Omental fat pad (tissue), 4 donors: Measurements from ENCODE around the gene PIGH. TPM values are rescaled to one million over a fixed set of nuclear protein-coding genes. Genes with fewer than 3 reads are reported as not detected.

Experiments
- ATAC-seq: fragments of 150-250 bp; one replicate; pipeline ENCODE4 v1.9.1; 2016; ENCODE audit warnings: mild to moderate bottlenecking, moderate library complexity; ENCODE audit not compliant: low FRiP score
- DNase-seq: peaks from one replicate; pipeline ENCODE4 v3.0.0-alpha.2; 2019; ENCODE audit warnings: low spot score
- total RNA-seq, 4 donors: library from RNA; depleted of rRNA; stranded (reverse); fragments of >200 nt; gene quantifications; one replicate each; pipeline ENCODE4 v1.1.0, GENCODE V29; 2016
- TF ChIP-seq, protein P1 (sequence below), 3 donors: fragments of 450-650 bp; IDR thresholded peaks; one replicate each; pipeline ENCODE4 v1.5.1; 2016 to 2017; ENCODE audit warnings: antibody characterized with exemption in 3 of 3, mild to moderate bottlenecking in 3 of 3, moderate library complexity in 2 of 3

Gene PIGH
- total RNA-seq, 4 donors from 2014 or later: 16.0 to 27.7 (median 24.9) TPM

DNA sequence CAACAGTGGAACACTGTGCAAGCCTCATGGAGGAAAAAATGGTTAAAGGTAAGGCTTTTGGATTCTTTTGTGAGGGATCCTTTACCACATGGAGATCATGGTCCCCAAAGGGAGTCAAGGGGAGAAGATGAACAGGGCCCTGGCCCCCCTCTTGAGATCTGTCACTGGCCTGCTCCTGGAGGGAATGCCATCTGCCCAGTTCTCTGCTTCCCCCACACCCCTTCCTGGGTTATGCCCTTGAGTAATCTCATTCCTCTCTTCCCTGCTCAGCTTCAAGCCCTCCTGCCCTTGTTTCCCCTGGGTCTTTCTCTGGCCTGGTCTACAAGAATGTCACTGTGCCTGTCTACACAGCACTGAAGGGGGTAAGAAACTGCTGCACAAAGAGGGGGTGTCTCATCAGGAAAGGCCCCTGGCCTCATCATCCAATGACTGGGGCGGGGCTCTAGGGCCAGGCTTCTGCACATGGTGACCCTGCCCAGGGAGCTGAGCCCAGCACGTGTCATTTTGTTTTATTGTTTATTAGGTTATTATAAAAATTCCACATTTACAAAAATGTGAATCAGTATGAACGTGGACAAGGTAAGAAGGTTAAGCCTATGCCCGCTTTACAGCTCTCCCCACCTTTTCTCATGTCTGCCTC is 30.3 kb downstream of the PIGH start:
- TF ChIP-seq, protein P1, sequence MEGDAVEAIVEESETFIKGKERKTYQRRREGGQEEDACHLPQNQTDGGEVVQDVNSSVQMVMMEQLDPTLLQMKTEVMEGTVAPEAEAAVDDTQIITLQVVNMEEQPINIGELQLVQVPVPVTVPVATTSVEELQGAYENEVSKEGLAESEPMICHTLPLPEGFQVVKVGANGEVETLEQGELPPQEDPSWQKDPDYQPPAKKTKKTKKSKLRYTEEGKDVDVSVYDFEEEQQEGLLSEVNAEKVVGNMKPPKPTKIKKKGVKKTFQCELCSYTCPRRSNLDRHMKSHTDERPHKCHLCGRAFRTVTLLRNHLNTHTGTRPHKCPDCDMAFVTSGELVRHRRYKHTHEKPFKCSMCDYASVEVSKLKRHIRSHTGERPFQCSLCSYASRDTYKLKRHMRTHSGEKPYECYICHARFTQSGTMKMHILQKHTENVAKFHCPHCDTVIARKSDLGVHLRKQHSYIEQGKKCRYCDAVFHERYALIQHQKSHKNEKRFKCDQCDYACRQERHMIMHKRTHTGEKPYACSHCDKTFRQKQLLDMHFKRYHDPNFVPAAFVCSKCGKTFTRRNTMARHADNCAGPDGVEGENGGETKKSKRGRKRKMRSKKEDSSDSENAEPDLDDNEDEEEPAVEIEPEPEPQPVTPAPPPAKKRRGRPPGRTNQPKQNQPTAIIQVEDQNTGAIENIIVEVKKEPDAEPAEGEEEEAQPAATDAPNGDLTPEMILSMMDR (IDR thresholded peaks at IDR 0.05): no peak
- ATAC-seq: no peak
- DNase-seq: no peak

DNA sequence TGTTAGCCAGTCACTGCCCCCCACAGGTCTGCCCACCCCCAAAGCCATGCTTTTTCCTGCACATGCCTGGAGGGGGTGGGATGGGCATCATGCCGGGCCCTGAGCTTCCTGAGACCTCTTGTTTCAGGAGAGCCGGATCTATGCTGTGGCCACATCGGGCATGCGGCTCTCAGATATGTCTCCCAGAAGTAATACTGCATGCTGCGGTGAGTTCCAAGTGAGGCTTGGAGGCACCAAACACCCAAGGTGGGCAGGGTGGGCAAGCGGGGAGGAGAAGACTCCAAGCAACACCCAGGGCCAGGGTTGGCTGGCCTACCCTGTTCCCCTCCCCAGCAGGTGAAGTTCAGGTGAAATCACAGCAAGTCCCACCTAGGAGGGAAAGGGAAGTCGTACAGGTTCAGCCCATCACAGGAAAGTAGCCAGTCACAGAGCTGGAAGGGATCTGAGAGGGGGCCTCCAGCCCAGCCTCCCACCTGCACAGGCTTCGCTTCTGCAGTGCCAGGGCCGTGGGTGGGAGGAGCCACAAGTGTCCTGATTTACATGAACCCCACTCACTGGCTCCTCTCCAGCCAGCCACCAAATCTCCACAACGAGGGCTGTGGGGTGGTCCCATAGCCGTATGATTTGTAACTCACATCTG is 30.9 kb downstream of the PIGH start:
- TF ChIP-seq, protein P1 (IDR thresholded peaks at IDR 0.05): no peak
- DNase-seq (no peak), ATAC-seq (no peak)

DNA sequence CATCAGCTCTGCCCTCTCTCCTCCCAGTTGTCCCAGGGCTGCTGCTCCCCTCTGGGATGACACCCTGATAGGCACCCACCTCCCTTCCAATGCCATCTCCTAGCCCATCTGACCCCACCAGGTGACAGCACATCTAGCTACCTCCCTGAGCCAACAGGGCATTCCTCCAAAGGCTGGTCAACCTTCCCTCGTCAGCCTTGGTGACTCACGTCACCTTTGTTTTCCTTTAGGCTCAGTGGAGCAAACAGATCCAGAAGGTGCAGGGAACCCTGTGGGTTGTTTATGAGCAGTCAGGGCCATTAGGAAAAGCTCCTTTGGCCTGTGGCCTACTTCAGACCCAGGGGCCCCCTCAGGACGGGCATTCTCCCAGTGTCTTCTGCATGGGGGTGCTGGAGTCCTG is 32.4 kb downstream of the PIGH start:
- DNase-seq: no peak
- TF ChIP-seq, protein P1 (IDR thresholded peaks at IDR 0.05): no peak
- no peak for ATAC-seq

DNA sequence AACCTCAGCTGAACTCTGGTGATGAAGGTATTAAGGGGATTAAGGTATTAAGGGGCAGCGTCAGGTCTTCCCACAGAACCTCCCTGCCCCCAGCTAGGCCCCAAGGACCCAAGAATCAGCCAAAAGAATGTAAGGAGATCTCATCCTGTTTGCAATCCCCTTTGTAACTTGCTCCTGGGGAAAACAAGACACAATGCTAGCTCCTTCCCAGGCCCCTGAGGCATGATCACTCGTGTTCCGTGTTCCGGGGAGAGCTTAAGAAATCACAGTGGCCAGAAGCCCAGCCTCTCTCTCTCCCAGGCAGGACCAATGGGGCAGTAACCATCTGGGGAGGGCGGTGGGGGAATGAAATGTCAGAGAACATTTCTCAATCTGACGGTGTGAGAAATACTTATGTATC is 33.2 kb downstream of the PIGH start:
- DNase-seq (no peak), ATAC-seq (peak; percentile 83)
- TF ChIP-seq, protein P1 (IDR thresholded peaks at IDR 0.05): no peak

- DNase-seq (no peak), ATAC-seq (no peak)
- TF ChIP-seq, protein P1 (IDR thresholded peaks at IDR 0.05): no peak
Measured at GRCh38 chr14:67564236-67564635, 35.8 kb downstream of the PIGH start.

DNA sequence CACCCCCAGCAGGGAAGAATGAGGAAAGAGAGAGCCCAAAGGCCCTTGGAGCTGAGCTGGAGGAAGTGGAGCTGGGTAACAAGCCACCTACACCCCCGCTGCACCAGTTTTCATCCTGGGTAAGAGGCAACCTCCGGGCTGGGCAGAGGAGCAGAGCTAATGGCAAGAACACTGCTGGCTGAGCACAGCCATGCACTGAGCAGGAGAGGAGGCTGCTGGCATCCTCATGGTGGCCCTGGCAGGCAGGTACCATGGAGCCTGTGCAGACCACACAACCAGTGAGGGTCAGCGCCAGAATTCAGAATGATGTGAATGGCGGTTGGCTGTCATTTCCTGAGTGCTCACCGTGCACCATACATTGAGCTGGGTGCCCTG is 37.3 kb downstream of the PIGH start:
- ATAC-seq: no peak
- TF ChIP-seq, protein P1 (IDR thresholded peaks at IDR 0.05): no peak
- no peak for DNase-seq
